GM18868 (cell line): Measurements from ENCODE around the gene JCAD.
A peak's percentile ranks its signal among the peaks of the same experiment; 100 is the strongest.
"Not testable (repeated sequence)": the region's sequence is repeated elsewhere in the genome, so short reads cannot be mapped to it uniquely, and the experiment has no call there.

ENCODE experiments used
- ATAC-seq: cut with Tn5 transposase; IDR thresholded peaks from one replicate; pipeline ENCODE4 v1.9.1; 2021; ENCODE audit warnings: mild to moderate bottlenecking, moderate library complexity; ENCODE audit not compliant: unreplicated experiment

The JCAD gene, protein sequence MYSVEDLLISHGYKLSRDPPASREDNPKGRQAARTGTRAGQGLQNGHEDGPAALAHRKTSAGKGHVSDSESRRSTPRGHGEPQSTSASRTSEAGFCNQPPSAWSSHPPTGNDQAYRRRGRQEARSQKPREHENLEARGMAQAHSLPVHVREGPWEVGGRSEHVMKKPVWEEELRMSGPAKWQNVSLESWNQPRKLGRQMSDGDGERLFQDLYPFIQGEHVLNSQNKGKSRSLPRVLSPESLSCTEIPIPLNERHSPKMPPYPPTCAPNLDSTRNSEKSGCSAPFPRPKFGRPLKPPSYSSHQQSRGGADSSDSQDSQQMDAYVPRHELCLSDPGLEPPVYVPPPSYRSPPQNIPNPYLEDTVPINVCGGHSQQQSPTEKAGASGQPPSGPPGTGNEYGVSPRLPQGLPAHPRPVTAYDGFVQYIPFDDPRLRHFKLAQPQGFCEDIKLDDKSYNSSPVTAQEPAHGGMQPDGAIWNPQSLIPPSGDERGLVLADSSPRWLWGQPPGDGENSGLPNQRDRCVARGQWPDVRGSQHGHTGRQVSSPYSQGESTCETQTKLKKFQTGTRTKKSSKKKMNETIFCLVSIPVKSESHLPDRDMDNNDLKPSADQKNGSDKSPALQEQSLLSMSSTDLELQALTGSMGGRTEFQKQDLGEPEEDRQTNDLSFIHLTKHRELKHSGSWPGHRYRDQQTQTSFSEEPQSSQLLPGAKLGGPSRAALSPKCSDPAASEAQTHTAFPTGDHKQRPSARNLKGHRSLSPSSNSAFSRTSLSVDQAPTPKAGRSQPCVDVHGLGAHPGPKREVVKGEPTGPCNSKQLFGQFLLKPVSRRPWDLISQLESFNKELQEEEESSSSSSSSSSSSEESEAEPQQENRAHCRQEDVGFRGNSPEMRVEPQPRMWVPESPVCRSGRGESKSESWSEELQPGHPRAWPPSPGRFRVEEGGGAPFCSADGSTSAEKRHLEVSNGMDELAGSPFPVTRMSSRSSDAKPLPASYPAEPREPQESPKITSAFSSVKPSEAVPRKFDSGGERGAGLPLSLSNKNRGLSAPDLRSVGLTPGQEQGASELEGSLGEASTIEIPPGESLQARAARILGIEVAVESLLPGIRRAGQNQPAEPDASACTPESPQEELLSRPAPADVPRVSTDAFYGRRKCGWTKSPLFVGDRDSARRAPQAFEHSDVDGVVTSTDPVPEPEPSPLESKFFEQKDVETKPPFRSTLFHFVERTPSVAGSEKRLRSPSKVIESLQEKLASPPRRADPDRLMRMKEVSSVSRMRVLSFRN (N-terminal part only)

GRCh38 chr10:30059209-30060107 is at the start of gene JCAD:
JCAD (minus strand) TSS chr10:30059586; CDS start chr10:30047812, 11,774 bp downstream.
- ATAC-seq: peak; percentile 88

GRCh38 chr10:30106987-30107386 is 47.6 kb upstream of the JCAD start:
- no peak for ATAC-seq

DNA sequence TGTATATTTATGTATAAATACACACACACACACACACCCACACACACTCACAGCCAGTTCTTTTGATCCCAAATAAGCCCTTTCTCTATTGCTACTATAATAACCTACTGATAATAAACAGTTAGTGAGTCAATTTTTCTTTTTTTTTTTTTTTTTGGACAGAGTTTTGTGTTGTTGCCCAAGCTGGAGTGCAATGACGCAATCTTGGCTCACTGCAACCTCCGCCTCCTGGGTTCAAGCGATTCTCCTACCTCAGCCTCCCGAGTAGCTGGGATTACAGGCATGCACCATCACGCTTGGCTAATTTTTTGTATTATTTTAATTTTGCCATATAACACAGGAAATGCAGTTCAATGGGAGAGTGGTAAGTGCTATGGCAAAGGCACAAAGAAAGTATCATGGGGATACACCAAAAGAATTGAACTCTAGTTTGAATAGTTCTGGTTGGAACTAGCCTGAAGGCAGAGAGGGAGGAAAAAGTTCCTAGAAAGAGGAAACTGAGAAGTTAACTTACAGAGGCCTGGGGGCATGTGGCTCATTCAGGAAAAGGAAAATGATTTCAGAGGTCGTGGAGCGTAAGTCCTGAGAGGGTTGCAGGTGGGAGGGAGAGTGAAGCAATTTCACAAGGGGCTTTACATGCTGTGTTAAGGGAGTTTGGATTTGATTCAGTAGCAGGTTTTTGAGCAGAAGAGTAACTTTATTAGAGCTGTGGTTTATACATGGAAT is 44.4 kb upstream of the JCAD start:
- ATAC-seq: no peak

DNA sequence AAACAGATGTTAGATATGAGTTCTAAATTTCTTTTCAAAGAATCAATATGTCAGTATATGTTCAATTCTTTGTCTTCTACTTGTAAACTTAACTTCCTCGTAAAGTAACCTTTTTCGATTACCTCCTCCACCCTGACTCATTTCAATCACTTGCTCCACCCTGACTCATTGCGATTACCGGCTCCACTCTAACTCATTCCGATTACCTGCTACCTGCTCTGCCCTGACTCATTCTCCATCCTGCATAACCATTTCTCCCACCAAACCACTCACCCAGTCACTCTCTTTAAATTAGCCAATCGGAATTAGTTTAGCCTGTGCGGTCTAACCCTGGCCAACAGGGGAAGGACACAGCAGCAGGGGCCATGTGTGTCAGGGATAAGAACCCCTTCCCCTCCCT is 40.3 kb upstream of the JCAD start:
- ATAC-seq: not testable (repeated sequence)

DNA sequence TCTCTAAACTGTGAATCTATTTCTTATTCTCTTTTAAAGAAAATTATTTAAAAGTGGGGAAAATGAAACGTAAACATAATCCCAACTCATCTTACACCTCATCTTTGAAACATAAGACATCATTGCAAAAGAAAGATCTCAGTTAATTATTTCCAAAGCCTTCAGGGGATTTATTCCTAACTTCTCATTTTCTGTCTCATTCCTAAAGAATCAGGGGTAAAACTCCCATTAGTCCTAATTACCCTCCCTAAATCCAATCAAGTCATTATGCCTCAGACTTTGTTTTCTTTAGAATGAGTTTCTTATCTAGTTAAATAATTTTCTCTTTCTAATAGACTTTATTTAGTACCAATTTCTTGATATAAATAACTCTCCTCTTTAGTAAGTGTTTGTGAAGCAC is 39.7 kb upstream of the JCAD start:
- no peak for ATAC-seq

- no peak for ATAC-seq
These were observed 39.2 kb upstream of the JCAD start for GRCh38 chr10:30098629-30099028.

DNA sequence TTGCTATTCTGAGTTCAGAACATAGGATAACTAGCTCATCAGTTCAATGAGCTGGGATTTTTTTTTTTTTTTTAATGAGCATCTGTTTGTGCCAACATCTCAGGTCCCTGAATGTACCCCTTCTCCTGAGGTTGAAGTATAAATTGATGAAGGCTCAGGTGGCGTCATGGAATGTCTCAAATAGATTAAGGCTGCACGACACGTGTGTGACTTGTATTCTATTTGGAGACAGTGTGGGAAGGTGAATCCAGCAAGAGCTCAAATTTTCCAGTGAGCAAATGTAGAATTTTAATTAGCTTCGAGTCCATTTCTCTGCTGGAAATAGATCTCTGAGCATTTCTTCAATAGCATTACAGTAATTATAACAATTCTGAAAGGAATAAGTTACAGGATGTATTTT is 37.2 kb upstream of the JCAD start:
- no peak for ATAC-seq

GRCh38 chr10:30095631-30096422 is 36.4 kb upstream of the JCAD start:
- no peak for ATAC-seq

DNA sequence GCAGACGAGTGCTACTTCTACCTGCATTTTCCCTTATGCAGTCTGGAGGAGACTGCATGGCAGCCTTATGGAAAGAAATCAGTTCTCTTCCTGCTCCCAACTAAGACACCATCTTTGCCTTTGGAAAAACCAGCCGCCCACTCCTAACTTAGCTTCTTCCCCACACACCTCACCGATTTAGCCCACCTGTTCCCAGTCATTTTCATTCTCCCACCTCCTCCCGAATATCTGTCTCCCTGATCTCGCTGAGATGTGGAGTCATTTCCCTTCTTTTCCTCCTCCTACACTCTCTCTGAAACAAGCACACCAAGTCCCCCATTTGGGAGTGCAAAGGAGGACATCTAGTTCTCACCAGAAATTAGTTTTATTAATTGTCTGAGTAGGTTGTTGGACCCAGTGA is 35.2 kb upstream of the JCAD start:
- ATAC-seq: no peak

GRCh38 chr10:30093303-30093950 is 34.0 kb upstream of the JCAD start:
- no peak for ATAC-seq

DNA sequence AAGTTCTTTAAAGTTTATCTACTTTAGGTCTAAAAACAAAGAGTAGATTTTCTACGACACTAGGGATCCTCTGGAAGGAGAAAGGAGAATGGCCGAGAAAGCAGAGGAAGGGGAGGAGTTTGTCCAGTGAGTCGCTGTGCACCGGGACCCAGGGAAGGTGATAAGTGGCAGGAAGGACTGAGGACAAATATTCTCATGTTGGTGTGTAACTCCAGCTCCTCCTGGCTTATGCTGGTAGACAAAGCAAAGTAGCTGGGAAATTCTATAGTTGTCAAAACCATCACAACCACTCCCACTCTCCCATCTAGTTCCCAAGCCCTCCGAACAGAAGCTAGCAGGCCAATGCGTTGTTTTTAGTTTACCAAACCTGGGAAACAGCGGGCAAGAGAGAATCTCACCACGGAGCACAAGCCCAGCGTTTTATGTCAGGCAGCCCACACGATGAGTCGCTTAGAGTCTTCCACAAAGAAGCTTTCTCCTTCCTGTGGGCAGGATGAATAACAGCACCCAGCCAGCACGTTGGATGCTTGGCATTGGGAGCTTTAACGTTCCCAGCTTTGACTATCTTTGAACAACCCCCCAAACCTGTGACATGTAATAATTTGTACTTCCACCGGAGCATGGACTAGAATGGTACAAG is 32.9 kb upstream of the JCAD start:
- no peak for ATAC-seq

DNA sequence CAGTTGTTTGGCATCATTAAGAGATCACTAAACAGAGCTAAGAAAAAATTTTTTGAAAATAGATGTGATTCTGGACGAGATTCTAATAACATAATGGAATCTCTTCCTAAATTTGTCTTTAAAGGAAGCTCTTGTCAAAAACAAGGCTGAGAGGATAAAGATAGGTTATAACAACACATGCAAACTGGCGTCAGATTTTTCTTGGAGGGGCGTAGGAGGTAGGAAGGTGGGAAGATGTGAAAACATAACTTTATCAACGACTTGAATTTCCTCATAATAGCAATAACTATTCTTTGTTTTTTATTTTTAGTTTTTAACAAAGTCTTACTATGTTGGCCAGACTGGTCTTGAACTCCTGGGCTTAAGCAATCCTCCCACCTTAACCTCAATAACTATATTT is 31.8 kb upstream of the JCAD start:
- ATAC-seq: no peak

DNA sequence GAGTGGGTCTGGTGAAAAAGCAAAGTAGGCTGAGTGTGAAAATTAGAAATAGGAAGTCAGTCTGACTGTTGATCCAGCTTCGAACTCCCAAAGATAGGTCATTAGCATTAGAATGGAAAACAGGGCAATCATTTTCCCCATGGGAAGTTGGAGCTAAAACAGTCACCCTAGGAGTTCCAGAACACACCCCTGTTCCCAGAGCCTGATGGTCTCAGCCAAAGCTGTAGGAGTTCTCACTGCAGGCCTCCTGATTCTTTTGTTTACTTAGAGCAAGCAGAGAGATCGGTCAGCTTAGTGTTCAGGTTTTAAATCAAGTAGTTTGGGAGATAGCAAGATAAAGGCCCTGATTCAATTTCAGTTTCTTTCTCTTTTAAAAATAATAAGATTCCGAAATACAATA is 28.8 kb upstream of the JCAD start:
- ATAC-seq: no peak

- ATAC-seq: no peak
These were observed 24.5 kb upstream of the JCAD start for GRCh38 chr10:30083934-30084333.

DNA sequence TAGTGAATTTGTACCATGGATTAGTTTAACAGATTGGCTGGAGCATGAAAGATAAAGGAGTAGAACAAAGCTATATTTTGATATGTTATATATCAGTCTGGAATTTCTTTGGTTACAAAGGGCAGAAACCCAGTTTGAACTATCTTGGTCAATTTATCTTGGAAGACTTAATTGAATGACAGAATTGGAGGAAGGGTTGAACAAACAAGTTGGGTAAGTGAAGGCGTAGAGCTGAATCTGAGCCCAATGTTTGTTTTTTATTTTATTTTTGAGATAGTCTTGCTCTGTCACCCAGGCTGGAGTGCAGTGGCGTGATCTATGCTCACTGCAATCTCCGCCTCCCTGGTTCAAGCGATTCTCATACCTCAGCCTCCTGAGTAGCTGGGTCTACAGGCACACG is 21.8 kb upstream of the JCAD start:
- no peak for ATAC-seq

GRCh38 chr10:30080161-30080560 is 20.8 kb upstream of the JCAD start:
- no peak for ATAC-seq

DNA sequence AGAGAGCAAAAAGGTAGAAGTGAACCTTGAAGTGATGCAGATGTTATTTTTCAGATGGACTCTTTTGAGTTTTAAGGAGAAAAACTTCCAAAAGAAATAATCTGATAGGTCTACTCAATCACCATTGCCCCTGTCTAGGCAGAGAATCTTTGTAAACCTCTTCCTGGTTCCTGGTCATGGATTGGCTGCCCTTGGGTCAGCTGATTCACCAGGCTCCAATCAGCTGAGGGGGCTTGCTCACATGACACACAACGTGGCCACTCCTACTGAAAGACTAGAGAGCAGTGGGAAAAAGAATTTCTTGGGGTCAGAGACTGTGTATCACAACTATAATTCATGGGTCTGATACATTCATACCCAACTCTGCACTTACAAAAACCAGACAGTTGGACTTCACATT is 20.0 kb upstream of the JCAD start:
- ATAC-seq: no peak

- ATAC-seq: no peak
These were observed 16.1 kb upstream of the JCAD start for GRCh38 chr10:30075481-30075880.
